ENCODE results near the gene WDR59.

GRCh38 chr16:75022567-75022966 lies 37.6 kb upstream of the WDR59 start:
- TF ChIP-seq, protein P1, sequence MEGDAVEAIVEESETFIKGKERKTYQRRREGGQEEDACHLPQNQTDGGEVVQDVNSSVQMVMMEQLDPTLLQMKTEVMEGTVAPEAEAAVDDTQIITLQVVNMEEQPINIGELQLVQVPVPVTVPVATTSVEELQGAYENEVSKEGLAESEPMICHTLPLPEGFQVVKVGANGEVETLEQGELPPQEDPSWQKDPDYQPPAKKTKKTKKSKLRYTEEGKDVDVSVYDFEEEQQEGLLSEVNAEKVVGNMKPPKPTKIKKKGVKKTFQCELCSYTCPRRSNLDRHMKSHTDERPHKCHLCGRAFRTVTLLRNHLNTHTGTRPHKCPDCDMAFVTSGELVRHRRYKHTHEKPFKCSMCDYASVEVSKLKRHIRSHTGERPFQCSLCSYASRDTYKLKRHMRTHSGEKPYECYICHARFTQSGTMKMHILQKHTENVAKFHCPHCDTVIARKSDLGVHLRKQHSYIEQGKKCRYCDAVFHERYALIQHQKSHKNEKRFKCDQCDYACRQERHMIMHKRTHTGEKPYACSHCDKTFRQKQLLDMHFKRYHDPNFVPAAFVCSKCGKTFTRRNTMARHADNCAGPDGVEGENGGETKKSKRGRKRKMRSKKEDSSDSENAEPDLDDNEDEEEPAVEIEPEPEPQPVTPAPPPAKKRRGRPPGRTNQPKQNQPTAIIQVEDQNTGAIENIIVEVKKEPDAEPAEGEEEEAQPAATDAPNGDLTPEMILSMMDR (IDR thresholded peaks at IDR 0.05) = no peak
- no peak for TF ChIP-seq EP300 (IDR thresholded peaks at IDR 0.05)
- TF ChIP-seq POLR2A (IDR thresholded peaks at IDR 0.05) = no peak
- TF ChIP-seq POLR2AphosphoS5 (IDR thresholded peaks at IDR 0.05) = no peak
